Calu3 (cell line): Measurements from ENCODE around the gene LGR4. TPM values are rescaled to one million over a fixed set of nuclear protein-coding genes. Genes with fewer than 3 reads are reported as not detected.

ENCODE experiments used
- BruUV-seq: library from RNA; stranded (reverse); fragments of 400-500 nt; replicated peaks from 2 replicates; lab custom pipeline; 2021; lab: Mats Ljungman, UMichigan
- CTCF ChIA-PET: fragments of 300-600 bp; sonication (Branson Sonifier 250); formaldehyde crosslinking; loops from one replicate; lab custom pipeline; 2022; ENCODE audit warnings: antibody characterized with exemption; lab: Charles Lee
- DNase-seq: peaks from one replicate; pipeline ENCODE4 v3.0.0; 2022
- H3K27ac Mint-ChIP-seq: one replicate; pipeline ENCODE4 v1.8.0; 2022; ENCODE audit warnings: mixed read lengths; ENCODE audit not compliant: unreplicated experiment
- H3K27me3 Mint-ChIP-seq: one replicate; pipeline ENCODE4 v1.8.0; 2022; ENCODE audit warnings: mixed read lengths; ENCODE audit not compliant: unreplicated experiment
- H3K36me3 Mint-ChIP-seq: one replicate; pipeline ENCODE4 v1.8.0; 2022; ENCODE audit warnings: mild to moderate bottlenecking, moderate library complexity, mixed read lengths; ENCODE audit not compliant: insufficient read depth, unreplicated experiment
- H3K4me1 Mint-ChIP-seq: one replicate; pipeline ENCODE4 v1.8.0; 2022; ENCODE audit warnings: mild to moderate bottlenecking, low read depth, mixed read lengths; ENCODE audit not compliant: unreplicated experiment
- H3K4me3 Mint-ChIP-seq: one replicate; pipeline ENCODE4 v1.8.0; 2022; ENCODE audit warnings: mild to moderate bottlenecking, low read depth, moderate library complexity, mixed read lengths; ENCODE audit not compliant: unreplicated experiment
- H3K9me3 Mint-ChIP-seq: one replicate; pipeline ENCODE4 v1.8.0; 2022; ENCODE audit warnings: low read depth, mixed read lengths; ENCODE audit not compliant: unreplicated experiment
- intact Hi-C: fragments of 100-400 bp; cut with micrococcal nuclease; formaldehyde crosslinking; loops from one replicate; pipeline ENCODE4 v1.10.0; 2022; ENCODE audit not compliant: unreplicated experiment
- total RNA-seq: library from RNA; stranded (reverse); gene quantifications from 2 replicates; pipeline ENCODE4 v1.2.3, GENCODE V29; 2022
- TF ChIP-seq, protein P1 (sequence below): fragments of 200-600 bp; IDR thresholded peaks from one replicate; pipeline ENCODE4 v1.8.0; 2022; ENCODE audit warnings: antibody characterized with exemption; ENCODE audit not compliant: unreplicated experiment

LGR4 gene
- total RNA-seq, 1 experiment from 2014 or later: 50.0 TPM

- peaks cover 4% of the 10 kb centered on the region for H3K36me3 Mint-ChIP-seq
- CTCF ChIA-PET: interaction anchor here (0.6 kb wide), 1 partner anchor 288 kb away, joined by 3 read pairs; no protein-coding TSS in a partner anchor
- no peak for DNase-seq
- H3K27ac Mint-ChIP-seq: no peak overlapping the region
- peaks cover 12% of the 10 kb centered on the region for H3K4me1 Mint-ChIP-seq
- H3K27me3 Mint-ChIP-seq: no peaks in the 10 kb centered on the region
- no peaks in the 10 kb centered on the region for H3K9me3 Mint-ChIP-seq
- H3K4me3 Mint-ChIP-seq: no peak overlapping the region
- TF ChIP-seq, protein P1, sequence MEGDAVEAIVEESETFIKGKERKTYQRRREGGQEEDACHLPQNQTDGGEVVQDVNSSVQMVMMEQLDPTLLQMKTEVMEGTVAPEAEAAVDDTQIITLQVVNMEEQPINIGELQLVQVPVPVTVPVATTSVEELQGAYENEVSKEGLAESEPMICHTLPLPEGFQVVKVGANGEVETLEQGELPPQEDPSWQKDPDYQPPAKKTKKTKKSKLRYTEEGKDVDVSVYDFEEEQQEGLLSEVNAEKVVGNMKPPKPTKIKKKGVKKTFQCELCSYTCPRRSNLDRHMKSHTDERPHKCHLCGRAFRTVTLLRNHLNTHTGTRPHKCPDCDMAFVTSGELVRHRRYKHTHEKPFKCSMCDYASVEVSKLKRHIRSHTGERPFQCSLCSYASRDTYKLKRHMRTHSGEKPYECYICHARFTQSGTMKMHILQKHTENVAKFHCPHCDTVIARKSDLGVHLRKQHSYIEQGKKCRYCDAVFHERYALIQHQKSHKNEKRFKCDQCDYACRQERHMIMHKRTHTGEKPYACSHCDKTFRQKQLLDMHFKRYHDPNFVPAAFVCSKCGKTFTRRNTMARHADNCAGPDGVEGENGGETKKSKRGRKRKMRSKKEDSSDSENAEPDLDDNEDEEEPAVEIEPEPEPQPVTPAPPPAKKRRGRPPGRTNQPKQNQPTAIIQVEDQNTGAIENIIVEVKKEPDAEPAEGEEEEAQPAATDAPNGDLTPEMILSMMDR: no peak
- BruUV-seq: no TSS peak
- intact Hi-C loops: no loop called here
Observed at GRCh38 chr11:27406498-27407354, 65.9 kb downstream of the LGR4 start.

GRCh38 chr11:27405134-27405533 is 67.5 kb downstream of the LGR4 start:
- peaks cover 18% of the 10 kb centered on the region for H3K4me1 Mint-ChIP-seq
- H3K4me3 Mint-ChIP-seq: no peak overlapping the region
- TF ChIP-seq, protein P1: no peak
- H3K27me3 Mint-ChIP-seq: no peaks in the 10 kb centered on the region
- H3K27ac Mint-ChIP-seq: no peak overlapping the region
- CTCF ChIA-PET: no interaction called here
- no peaks in the 10 kb centered on the region for H3K9me3 Mint-ChIP-seq
- H3K36me3 Mint-ChIP-seq: peaks cover 8% of the 10 kb centered on the region
- intact Hi-C loops: no loop called here
- BruUV-seq: no TSS peak
- DNase-seq: no peak

DNA sequence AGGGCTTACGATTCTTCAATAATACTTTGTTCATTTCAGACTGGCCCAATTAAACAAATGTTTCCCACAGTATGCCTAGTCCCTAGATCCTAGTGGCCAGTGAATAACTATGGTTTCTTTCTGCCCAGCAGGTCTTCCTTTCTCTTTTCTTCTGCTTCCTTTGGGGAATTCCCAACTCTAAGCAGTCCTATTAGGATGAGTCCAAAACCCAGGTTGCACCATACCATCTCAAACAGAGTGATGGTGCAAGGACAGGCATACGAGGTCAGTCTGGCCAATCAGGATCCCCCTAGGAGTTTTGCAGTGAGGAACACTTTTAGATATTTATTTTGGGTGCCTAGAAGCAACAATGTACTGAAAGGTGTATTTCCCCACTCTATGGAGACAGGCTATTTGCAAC is 68.2 kb downstream of the LGR4 start:
- Mint-ChIP-seq H3K27me3 (no peaks in the 10 kb centered on the region), H3K4me1 (peaks cover 18% of the 10 kb centered on the region), H3K9me3 (no peaks in the 10 kb centered on the region), H3K36me3 (peaks cover 8% of the 10 kb centered on the region), H3K27ac (no peak overlapping the region), H3K4me3 (no peak overlapping the region)
- no peak for DNase-seq
- no TSS peak for BruUV-seq
- intact Hi-C loops: no loop called here
- CTCF ChIA-PET: no interaction called here
- TF ChIP-seq, protein P1: no peak

DNA sequence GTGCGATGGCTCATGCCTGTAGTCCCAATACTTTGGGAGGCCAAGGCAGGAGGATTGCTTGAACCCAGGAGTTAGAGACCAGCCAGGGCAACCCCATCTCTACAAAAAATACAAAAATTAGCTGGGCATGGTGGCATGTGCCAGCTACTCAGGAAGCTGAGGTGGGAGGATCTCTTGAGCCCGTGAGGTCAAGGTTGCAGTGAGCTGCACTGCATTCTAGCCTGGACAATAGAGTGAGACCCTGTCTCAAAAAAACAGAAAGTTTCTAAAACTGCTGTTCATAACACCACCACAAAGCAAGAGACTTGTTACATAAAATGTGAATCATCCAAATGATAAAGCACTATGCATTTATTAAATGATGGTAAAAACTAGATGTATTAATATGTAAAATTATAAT is 69.4 kb downstream of the LGR4 start:
- H3K27me3 Mint-ChIP-seq: no peaks in the 10 kb centered on the region
- no TSS peak for BruUV-seq
- TF ChIP-seq, protein P1: no peak
- no peak for DNase-seq
- no peak overlapping the region for H3K4me3 Mint-ChIP-seq
- peaks cover 28% of the 10 kb centered on the region for H3K4me1 Mint-ChIP-seq
- peaks cover 8% of the 10 kb centered on the region for H3K36me3 Mint-ChIP-seq
- no peak overlapping the region for H3K27ac Mint-ChIP-seq
- no peaks in the 10 kb centered on the region for H3K9me3 Mint-ChIP-seq
- CTCF ChIA-PET: interaction anchor here (1.2 kb wide), 1 partner anchor 107 kb away, joined by 5 read pairs; no protein-coding TSS in a partner anchor
- intact Hi-C loops: no loop called here
